ENCODE measurements around the gene NELL1.

NELL1 gene

GRCh38 chr11:21403069-21403468 lies 733.7 kb downstream of the NELL1 start:
- FAIRE-seq, result no peak
- DNase-seq (ENCODE audit: insufficient read length, low spot score), result no peak
- TF ChIP-seq TAF1 (IDR thresholded peaks at IDR 0.05; ENCODE audit: low read depth, low read length), result no peak
- no peak for TF ChIP-seq PAX5 (IDR thresholded peaks at IDR 0.05; ENCODE audit: insufficient read depth, low read length, severe bottlenecking)
- no peak for TF ChIP-seq POLR2A (IDR thresholded peaks at IDR 0.05; ENCODE audit: low read depth, low read length)

- DNase-seq (ENCODE audit: insufficient read length, low spot score) (no peak), FAIRE-seq (no peak)
- TF ChIP-seq POLR2AphosphoS5 (IDR thresholded peaks at IDR 0.05; ENCODE audit: low read depth, low read length) (no peak), PAX5 (IDR thresholded peaks at IDR 0.05; ENCODE audit: insufficient read depth, low read length, severe bottlenecking) (no peak), POU2F2 (IDR thresholded peaks at IDR 0.05; ENCODE audit: low read depth, low read length) (no peak)
Measured at GRCh38 chr11:21405422-21405821, 736.0 kb downstream of the NELL1 start.

- no peak for TF ChIP-seq POLR2AphosphoS5 (IDR thresholded peaks at IDR 0.05; ENCODE audit: low read depth, low read length)
- no peak for DNase-seq (ENCODE audit: insufficient read length, low spot score)
- no peak for FAIRE-seq
Measured at GRCh38 chr11:21410513-21410912, 741.1 kb downstream of the NELL1 start.

- DNase-seq (ENCODE audit: insufficient read length, low spot score) (no peak), FAIRE-seq (no peak)
- TF ChIP-seq PAX5 (IDR thresholded peaks at IDR 0.05; ENCODE audit: insufficient read depth, low read length, severe bottlenecking) (no peak), TAF1 (IDR thresholded peaks at IDR 0.05; ENCODE audit: low read depth, low read length) (no peak), POLR2AphosphoS5 (IDR thresholded peaks at IDR 0.05; ENCODE audit: low read depth, low read length) (no peak), POLR2A (IDR thresholded peaks at IDR 0.05; ENCODE audit: low read depth, low read length) (no peak), SPI1 (IDR thresholded peaks at IDR 0.05; ENCODE audit: low read depth, low read length) (no peak), POU2F2 (IDR thresholded peaks at IDR 0.05; ENCODE audit: low read depth, low read length) (no peak)
Measured at GRCh38 chr11:21411104-21411503, 741.7 kb downstream of the NELL1 start.

- TF ChIP-seq PAX5 (IDR thresholded peaks at IDR 0.05; ENCODE audit: insufficient read depth, low read length, severe bottlenecking) (no peak), POLR2A (IDR thresholded peaks at IDR 0.05; ENCODE audit: low read depth, low read length) (no peak), SPI1 (IDR thresholded peaks at IDR 0.05; ENCODE audit: low read depth, low read length) (no peak), POU2F2 (IDR thresholded peaks at IDR 0.05; ENCODE audit: low read depth, low read length) (no peak), POLR2AphosphoS5 (IDR thresholded peaks at IDR 0.05; ENCODE audit: low read depth, low read length) (no peak), TAF1 (IDR thresholded peaks at IDR 0.05; ENCODE audit: low read depth, low read length) (no peak)
- FAIRE-seq (no peak), DNase-seq (ENCODE audit: insufficient read length, low spot score) (no peak)
Measured at GRCh38 chr11:21411597-21411996, 742.2 kb downstream of the NELL1 start.

- no peak for TF ChIP-seq TAF1 (IDR thresholded peaks at IDR 0.05; ENCODE audit: low read depth, low read length)
- TF ChIP-seq POLR2A (IDR thresholded peaks at IDR 0.05; ENCODE audit: low read depth, low read length), result no peak
- TF ChIP-seq SPI1 (IDR thresholded peaks at IDR 0.05; ENCODE audit: low read depth, low read length), result no peak
- no peak for TF ChIP-seq PAX5 (IDR thresholded peaks at IDR 0.05; ENCODE audit: insufficient read depth, low read length, severe bottlenecking)
- no peak for TF ChIP-seq POLR2AphosphoS5 (IDR thresholded peaks at IDR 0.05; ENCODE audit: low read depth, low read length)
- no peak for TF ChIP-seq POU2F2 (IDR thresholded peaks at IDR 0.05; ENCODE audit: low read depth, low read length)
- DNase-seq (ENCODE audit: insufficient read length, low spot score), result no peak
- no peak for FAIRE-seq
Measured at GRCh38 chr11:21412652-21413383, 743.4 kb downstream of the NELL1 start.

- FAIRE-seq, result no peak
- DNase-seq (ENCODE audit: insufficient read length, low spot score), result no peak
- TF ChIP-seq POLR2AphosphoS5 (IDR thresholded peaks at IDR 0.05; ENCODE audit: low read depth, low read length), result no peak
- TF ChIP-seq POU2F2 (IDR thresholded peaks at IDR 0.05; ENCODE audit: low read depth, low read length), result no peak
- TF ChIP-seq TAF1 (IDR thresholded peaks at IDR 0.05; ENCODE audit: low read depth, low read length), result no peak
- no peak for TF ChIP-seq PAX5 (IDR thresholded peaks at IDR 0.05; ENCODE audit: insufficient read depth, low read length, severe bottlenecking)
- TF ChIP-seq SPI1 (IDR thresholded peaks at IDR 0.05; ENCODE audit: low read depth, low read length), result no peak
- TF ChIP-seq POLR2A (IDR thresholded peaks at IDR 0.05; ENCODE audit: low read depth, low read length), result no peak
Measured at GRCh38 chr11:21414953-21415352, 745.6 kb downstream of the NELL1 start.

GRCh38 chr11:21415606-21416005 lies 746.2 kb downstream of the NELL1 start:
- no peak for DNase-seq (ENCODE audit: insufficient read length, low spot score)
- FAIRE-seq, result no peak

GRCh38 chr11:21421711-21422329 lies 752.4 kb downstream of the NELL1 start:
- no peak for FAIRE-seq
- no peak for DNase-seq (ENCODE audit: insufficient read length, low spot score)
- TF ChIP-seq PAX5 (IDR thresholded peaks at IDR 0.05; ENCODE audit: insufficient read depth, low read length, severe bottlenecking), result no peak
- TF ChIP-seq SPI1 (IDR thresholded peaks at IDR 0.05; ENCODE audit: low read depth, low read length), result no peak
- no peak for TF ChIP-seq TAF1 (IDR thresholded peaks at IDR 0.05; ENCODE audit: low read depth, low read length)
- no peak for TF ChIP-seq POU2F2 (IDR thresholded peaks at IDR 0.05; ENCODE audit: low read depth, low read length)
- no peak for TF ChIP-seq POLR2A (IDR thresholded peaks at IDR 0.05; ENCODE audit: low read depth, low read length)
- TF ChIP-seq POLR2AphosphoS5 (IDR thresholded peaks at IDR 0.05; ENCODE audit: low read depth, low read length), result no peak

More at GRCh38 chr11:21415606-21416005, 746.2 kb downstream of the NELL1 start:
- no peak for TF ChIP-seq POU2F2 (IDR thresholded peaks at IDR 0.05; ENCODE audit: low read depth, low read length)
- TF ChIP-seq TAF1 (IDR thresholded peaks at IDR 0.05; ENCODE audit: low read depth, low read length), result no peak
- no peak for TF ChIP-seq PAX5 (IDR thresholded peaks at IDR 0.05; ENCODE audit: insufficient read depth, low read length, severe bottlenecking)
- TF ChIP-seq POLR2A (IDR thresholded peaks at IDR 0.05; ENCODE audit: low read depth, low read length), result no peak
- TF ChIP-seq SPI1 (IDR thresholded peaks at IDR 0.05; ENCODE audit: low read depth, low read length), result no peak
- no peak for TF ChIP-seq POLR2AphosphoS5 (IDR thresholded peaks at IDR 0.05; ENCODE audit: low read depth, low read length)

GRCh38 chr11:21426931-21427330 lies 757.5 kb downstream of the NELL1 start:
- DNase-seq (ENCODE audit: insufficient read length, low spot score) (no peak), FAIRE-seq (no peak)
- no peak for TF ChIP-seq SPI1 (IDR thresholded peaks at IDR 0.05; ENCODE audit: low read depth, low read length)
- TF ChIP-seq POLR2A (IDR thresholded peaks at IDR 0.05; ENCODE audit: low read depth, low read length), result no peak
- no peak for TF ChIP-seq POLR2AphosphoS5 (IDR thresholded peaks at IDR 0.05; ENCODE audit: low read depth, low read length)
- TF ChIP-seq POU2F2 (IDR thresholded peaks at IDR 0.05; ENCODE audit: low read depth, low read length), result no peak
- no peak for TF ChIP-seq PAX5 (IDR thresholded peaks at IDR 0.05; ENCODE audit: insufficient read depth, low read length, severe bottlenecking)
- no peak for TF ChIP-seq TAF1 (IDR thresholded peaks at IDR 0.05; ENCODE audit: low read depth, low read length)
